OCI-LY7 (cell line): Measurements from ENCODE around the gene ZFR2. TPM values are rescaled to one million over a fixed set of nuclear protein-coding genes. Genes with fewer than 3 reads are reported as not detected.
A peak's percentile ranks its signal among the peaks of the same experiment; 100 is the strongest.

ENCODE experiments used
- BruUV-seq: library from RNA; stranded (reverse); fragments of 400-500 nt; replicated peaks from 2 replicates; lab custom pipeline; 2021; lab: Mats Ljungman, UMichigan
- CTCF ChIA-PET: fragments of 300-600 bp; sonication (Branson Sonifier 250); formaldehyde crosslinking; loops from one replicate; lab custom pipeline; 2022; ENCODE audit warnings: antibody characterized with exemption; ENCODE audit not compliant: unreplicated experiment; lab: Charles Lee
- POLR2A ChIA-PET: fragments of 300-600 bp; sonication (Branson Sonifier 250); formaldehyde crosslinking; loops from one replicate; lab custom pipeline; 2022; ENCODE audit warnings: antibody characterized with exemption; lab: Charles Lee
- DNase-seq: peaks from one replicate; pipeline ENCODE4 v3.0.0-alpha.2; 2015; ENCODE audit warnings: low spot score
- H2AFZ ChIP-seq: fragments of 200-600 bp; sonication (generic), shearing (Covaris generic); 2 replicates; pipeline ENCODE4 v1.6.1; 2014; ENCODE audit warnings: mild to moderate bottlenecking, antibody characterized with exemption, low read length, moderate library complexity
- H3K27ac ChIP-seq: fragments of 200-600 bp; sonication (generic); 2 replicates; pipeline ENCODE4 v1.5.1; 2014; ENCODE audit warnings: mixed run types, low read depth, mild to moderate bottlenecking, moderate library complexity, low read length, inconsistent platforms; ENCODE audit not compliant: poor library complexity, severe bottlenecking
- H3K36me3 ChIP-seq: fragments of 200-600 bp; sonication (generic); 2 replicates; pipeline ENCODE4 v1.6.1; 2014; ENCODE audit warnings: mild to moderate bottlenecking, antibody characterized with exemption, low read length, moderate library complexity, mixed read lengths; ENCODE audit not compliant: insufficient read depth
- H3K4me1 ChIP-seq: fragments of 200-600 bp; sonication (generic); 2 replicates; pipeline ENCODE4 v1.5.1; 2014; ENCODE audit warnings: mild to moderate bottlenecking, low read length; ENCODE audit not compliant: insufficient read depth, poor library complexity, severe bottlenecking
- H3K4me2 ChIP-seq: fragments of 200-600 bp; sonication (generic); 2 replicates; pipeline ENCODE4 v1.6.1; 2014; ENCODE audit warnings: mild to moderate bottlenecking, low read length
- H3K4me3 ChIP-seq: fragments of 200-600 bp; sonication (generic); 2 replicates; pipeline ENCODE4 v1.5.1; 2014; ENCODE audit warnings: mild to moderate bottlenecking, low read depth, low read length; ENCODE audit not compliant: poor library complexity, severe bottlenecking
- H3K79me2 ChIP-seq: fragments of 200-600 bp; sonication (generic); 2 replicates; pipeline ENCODE4 v1.6.1; 2016; ENCODE audit warnings: low read depth, mild to moderate bottlenecking, low read length, moderate library complexity, mixed read lengths; ENCODE audit not compliant: insufficient read depth
- H3K9me2 ChIP-seq: fragments of 200-600 bp; sonication (generic); 2 replicates; pipeline ENCODE4 v1.6.1; 2016; ENCODE audit warnings: mild to moderate bottlenecking, low read length, mixed read lengths; ENCODE audit not compliant: insufficient read depth
- H3K9me3 ChIP-seq: fragments of 200-600 bp; sonication (generic); 2 replicates; pipeline ENCODE4 v1.6.1; 2014; ENCODE audit warnings: mild to moderate bottlenecking, mixed run types, low read length, mixed read lengths
- H4K20me1 ChIP-seq: fragments of 200-600 bp; sonication (generic); 2 replicates; pipeline ENCODE4 v1.6.1; 2014; ENCODE audit warnings: mild to moderate bottlenecking, antibody characterized with exemption, low read length, moderate library complexity, mixed read lengths; ENCODE audit not compliant: insufficient read depth
- CTCF ChIP-seq: fragments of 200-600 bp; sonication (generic); conservative IDR thresholded peaks from 2 replicates; pipeline ENCODE4 v1.5.1; 2014; ENCODE audit warnings: mild to moderate bottlenecking, antibody characterized with exemption, low read length, moderate library complexity, mixed read lengths
- EZH2phosphoT487 ChIP-seq: fragments of 200-600 bp; sonication (generic); IDR thresholded peaks from 2 replicates; pipeline ENCODE4 v1.6.1; 2018; ENCODE audit warnings: low read depth, borderline replicate concordance, mild to moderate bottlenecking, mixed run types, antibody characterized with exemption, low read length, moderate library complexity, mixed read lengths
- intact Hi-C: fragments of 100-400 bp; cut with micrococcal nuclease; formaldehyde crosslinking; loops from one replicate; pipeline ENCODE4 v1.10.0; 2022; ENCODE audit not compliant: unreplicated experiment
- total RNA-seq, 2 experiments: library from RNA; depleted of rRNA in 1 of 2; stranded (reverse); fragments of >200 nt in 1 of 2; shearing (Covaris generic) in 1 of 2; gene quantifications; 2 replicates each; pipeline ENCODE4 v1.2.3, GENCODE V29; 2014 to 2022

ZFR2 gene
- total RNA-seq, 2 experiments from 2014 or later: not detected

- POLR2A ChIA-PET: no interaction called here
- BruUV-seq: no TSS peak
These were observed 8.3 kb downstream of the ZFR2 start for GRCh38 chr19:3860499-3860898.

GRCh38 chr19:3857449-3858003 lies 11.3 kb downstream of the ZFR2 start:
- Histone ChIP-seq H3K9me3 (no peaks in the 10 kb centered on the region), H2AFZ (no peak overlapping the region), H3K27ac (no peak overlapping the region), H3K36me3 (no peaks in the 10 kb centered on the region), H3K79me2 (no peaks in the 10 kb centered on the region), H3K9me2 (no peaks in the 10 kb centered on the region), H4K20me1 (no peaks in the 10 kb centered on the region), H3K4me1 (no peaks in the 10 kb centered on the region), H3K4me2 (no peak overlapping the region), H3K4me3 (no peak overlapping the region)
- TF ChIP-seq EZH2phosphoT487 (no peak), CTCF (no peak)
- POLR2A ChIA-PET: no interaction called here
- BruUV-seq: no TSS peak
- intact Hi-C loops: no loop called here
- CTCF ChIA-PET: no interaction called here
- peak; percentile 39 for DNase-seq

More at GRCh38 chr19:3860499-3860898, 8.3 kb downstream of the ZFR2 start:
- no peak for DNase-seq
- no peaks in the 10 kb centered on the region for H4K20me1 ChIP-seq
- H2AFZ ChIP-seq: no peak overlapping the region
- H3K4me3 ChIP-seq: no peak overlapping the region
- no peaks in the 10 kb centered on the region for H3K36me3 ChIP-seq
- H3K9me3 ChIP-seq: no peaks in the 10 kb centered on the region
- H3K27ac ChIP-seq: no peak overlapping the region
- no peak overlapping the region for H3K4me2 ChIP-seq
- CTCF ChIA-PET: no interaction called here
- H3K4me1 ChIP-seq: no peaks in the 10 kb centered on the region
- no peak for TF ChIP-seq EZH2phosphoT487
- TF ChIP-seq CTCF: no peak
- H3K79me2 ChIP-seq: no peaks in the 10 kb centered on the region
- no peaks in the 10 kb centered on the region for H3K9me2 ChIP-seq
- intact Hi-C loops: no loop called here

- intact Hi-C loops: no loop called here
- POLR2A ChIA-PET: no interaction called here
- TF ChIP-seq CTCF (no peak), EZH2phosphoT487 (no peak)
These were observed 13.5 kb downstream of the ZFR2 start for GRCh38 chr19:3855320-3855719.

More at GRCh38 chr19:3855320-3855719, 13.5 kb downstream of the ZFR2 start:
- H3K9me3 ChIP-seq: no peaks in the 10 kb centered on the region
- H3K4me1 ChIP-seq: no peaks in the 10 kb centered on the region
- CTCF ChIA-PET: no interaction called here
- H3K9me2 ChIP-seq: no peaks in the 10 kb centered on the region
- no peak overlapping the region for H3K27ac ChIP-seq
- H2AFZ ChIP-seq: no peak overlapping the region
- no peaks in the 10 kb centered on the region for H4K20me1 ChIP-seq
- no peaks in the 10 kb centered on the region for H3K36me3 ChIP-seq
- H3K4me2 ChIP-seq: no peak overlapping the region
- no TSS peak for BruUV-seq
- no peaks in the 10 kb centered on the region for H3K79me2 ChIP-seq
- no peak for DNase-seq
- H3K4me3 ChIP-seq: no peak overlapping the region
